Urothelium cell line (cell line): ENCODE data around the gene KIF6.

Source experiments
- DNase-seq: peaks from one replicate; pipeline ENCODE4 v3.0.0; 2011; ENCODE audit warnings: low spot score, mixed read lengths
- FAIRE-seq: peaks from 2 replicates; lab custom pipeline; 2011; peaks lifted over from hg19 to GRCh38; lab: Jason Lieb, UNC

KIF6 gene

DNA sequence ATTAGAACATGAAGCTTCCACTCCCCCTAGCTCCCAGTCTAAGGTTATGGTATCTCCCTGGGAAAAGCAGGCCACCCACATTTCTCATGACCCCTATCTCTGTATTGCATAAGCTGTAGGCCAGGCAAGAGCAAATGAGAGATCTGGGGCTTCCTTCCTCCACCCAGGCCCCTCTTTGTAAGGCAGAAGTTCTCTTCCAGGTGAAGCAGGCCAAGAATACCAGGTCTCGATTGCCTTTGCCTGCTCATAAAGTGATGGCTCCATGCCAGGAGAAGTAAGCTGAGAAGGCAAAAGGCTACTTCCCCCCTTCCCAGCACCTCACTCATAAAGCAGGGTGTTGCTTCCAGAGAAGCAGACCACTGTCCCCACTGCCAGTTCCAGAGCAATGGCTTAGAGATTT, 258.6 kb downstream of the KIF6 start:
- DNase-seq: no peak
- no peak for FAIRE-seq

GRCh38 chr6:39465539-39465938, 259.7 kb downstream of the KIF6 start:
- DNase-seq (no peak), FAIRE-seq (no peak)

GRCh38 chr6:39464067-39464466, 261.1 kb downstream of the KIF6 start:
- FAIRE-seq: no peak
- DNase-seq: no peak

GRCh38 chr6:39453956-39454524, 271.2 kb downstream of the KIF6 start:
- DNase-seq: no peak
- no peak for FAIRE-seq

- no peak for FAIRE-seq
- DNase-seq: no peak
These were observed 272.0 kb downstream of the KIF6 start for GRCh38 chr6:39453241-39453640.

DNA sequence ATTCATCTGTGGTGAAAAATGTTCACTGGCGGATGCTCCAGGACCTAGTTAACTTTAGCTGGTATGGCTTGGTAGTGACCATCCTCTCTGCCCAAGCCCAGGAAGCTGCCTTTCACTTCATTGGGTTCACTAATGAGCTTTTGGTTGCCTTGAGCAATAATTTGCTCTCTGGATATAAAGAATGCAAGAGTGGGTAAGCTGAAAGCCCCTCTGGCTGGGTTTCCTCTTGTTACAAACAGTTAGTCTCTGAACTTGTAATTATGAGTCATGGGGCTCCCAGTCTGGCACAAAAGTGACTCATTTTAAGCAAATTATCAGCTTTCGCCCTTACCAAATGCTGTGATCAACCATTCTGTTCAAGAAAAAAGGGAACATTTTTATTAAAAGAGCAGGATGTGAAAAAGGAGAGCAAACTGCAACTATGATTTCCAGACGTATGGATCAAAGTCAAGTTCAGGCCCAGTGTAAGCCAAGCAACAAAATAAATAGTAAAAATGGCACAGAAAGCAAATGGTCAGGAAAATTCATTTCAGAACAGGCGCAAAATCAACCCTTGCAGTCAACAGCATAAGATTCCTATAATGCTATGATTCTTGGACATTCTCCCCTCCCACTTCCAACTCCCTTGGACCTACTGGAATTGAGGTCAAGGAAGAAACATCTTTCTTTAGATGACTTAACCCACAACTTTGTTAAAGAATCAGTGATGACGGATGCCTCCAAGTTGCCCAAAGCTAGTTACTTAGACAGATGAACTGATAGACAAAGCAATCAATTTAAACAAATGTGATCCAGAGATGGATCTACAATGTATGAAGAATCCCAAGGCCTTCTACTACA, 272.7 kb downstream of the KIF6 start:
- DNase-seq (peak; percentile 48), FAIRE-seq (no peak)

DNA sequence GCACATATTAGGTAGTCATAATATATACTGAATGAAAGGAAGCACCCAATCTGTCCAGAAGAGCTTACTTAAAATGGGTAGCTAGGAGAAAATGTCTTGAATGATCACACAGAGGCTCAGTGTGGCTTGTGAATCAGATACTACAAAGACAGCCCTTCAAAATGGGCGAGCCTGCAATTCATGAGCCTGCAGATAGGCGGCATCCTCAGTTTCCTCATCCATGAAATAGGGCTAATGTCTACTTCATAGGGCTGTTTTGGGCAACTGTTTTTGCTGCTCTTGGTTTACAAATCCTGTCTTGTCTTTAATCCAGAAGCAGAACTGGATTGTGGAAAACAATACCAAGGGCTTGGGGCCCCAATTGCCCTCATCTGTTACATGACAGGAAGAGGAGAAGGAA, 273.4 kb downstream of the KIF6 start:
- DNase-seq: no peak
- FAIRE-seq: no peak

DNA sequence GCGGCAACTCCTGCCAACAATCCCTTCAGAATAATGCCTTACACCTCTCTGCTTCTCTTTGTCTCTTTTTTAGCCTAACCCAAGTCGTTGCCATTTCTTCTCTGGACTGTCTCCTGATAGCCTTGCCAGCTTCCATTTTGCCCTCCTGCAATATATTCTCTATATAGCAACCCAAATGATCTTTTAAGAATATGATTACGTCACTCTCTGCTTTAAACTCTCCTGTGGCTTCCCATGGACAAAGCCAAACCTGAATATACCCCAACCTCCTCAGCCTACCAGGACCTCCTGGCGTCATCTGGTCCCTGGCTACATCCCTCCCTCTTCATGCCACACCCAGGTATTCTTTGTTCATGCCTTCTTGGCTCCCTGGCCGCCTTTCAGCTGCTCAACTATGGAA, 276.2 kb downstream of the KIF6 start:
- no peak for DNase-seq
- no peak for FAIRE-seq

GRCh38 chr6:39446909-39447308, 278.3 kb downstream of the KIF6 start:
- no peak for DNase-seq
- no peak for FAIRE-seq

DNA sequence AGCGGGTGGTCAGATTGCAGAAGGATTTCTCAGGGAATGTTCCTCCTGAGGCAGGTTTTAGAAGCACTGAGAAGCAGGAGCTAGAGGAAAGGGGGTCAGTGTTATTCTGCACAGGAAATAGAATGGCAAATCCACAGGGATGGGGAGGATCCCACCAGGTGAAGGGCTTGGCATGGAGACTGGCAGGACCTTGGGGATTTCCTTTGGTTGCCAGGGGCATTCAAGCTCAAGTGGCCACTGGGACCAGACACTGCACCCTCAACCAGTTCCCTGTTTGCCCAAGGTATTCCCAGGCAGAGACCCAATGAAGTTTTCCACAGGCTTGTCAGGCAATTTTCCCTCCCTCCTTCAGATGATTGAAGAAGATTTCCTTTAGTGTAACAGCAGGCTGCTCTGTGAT, 279.5 kb downstream of the KIF6 start:
- DNase-seq (no peak), FAIRE-seq (no peak)

DNA sequence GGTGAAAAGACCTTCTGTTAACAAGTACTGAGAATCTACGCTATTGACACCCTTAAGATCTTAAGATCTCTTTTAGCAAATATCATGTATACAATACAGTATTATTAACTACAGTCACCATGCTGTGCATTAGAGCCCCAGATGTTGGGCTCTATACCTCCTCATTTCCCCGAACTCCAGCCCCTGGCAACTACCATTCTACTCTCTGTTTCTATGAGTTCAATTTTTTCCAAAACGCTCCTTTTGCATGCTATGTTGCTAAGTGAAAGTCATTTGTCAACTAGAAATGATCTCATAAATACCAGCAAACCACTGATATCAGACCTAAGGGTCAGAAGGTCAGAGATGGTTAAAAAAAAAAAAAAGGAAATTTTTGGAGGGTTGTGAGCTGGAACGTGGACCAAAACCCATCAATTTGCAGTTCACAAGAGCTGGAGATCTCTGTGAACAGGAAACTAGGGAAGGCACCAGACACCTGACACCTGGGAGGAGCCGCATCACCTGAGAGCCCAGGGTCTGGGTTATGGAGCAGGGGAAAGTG, 280.7 kb downstream of the KIF6 start:
- FAIRE-seq: no peak
- no peak for DNase-seq

GRCh38 chr6:39441986-39442385, 283.2 kb downstream of the KIF6 start:
- DNase-seq (no peak), FAIRE-seq (no peak)

DNA sequence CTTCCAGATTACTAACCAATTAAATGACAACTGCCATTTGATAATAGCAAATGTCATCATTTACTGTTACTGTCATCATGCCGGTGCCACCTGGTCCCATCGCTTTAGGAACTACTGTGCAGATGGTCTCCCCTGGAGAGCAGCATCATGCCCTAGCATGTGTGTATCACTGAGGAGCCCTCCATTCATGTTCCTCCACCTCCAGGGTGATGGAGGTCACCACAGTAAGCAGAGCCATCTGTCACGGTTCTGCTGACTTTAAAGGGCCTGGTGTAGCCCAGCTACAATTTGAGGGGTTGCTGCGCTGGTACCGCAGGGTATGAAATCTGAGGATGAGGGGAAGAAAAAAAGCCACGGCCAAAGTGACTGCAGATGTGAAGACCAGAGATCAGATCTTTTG, 283.9 kb downstream of the KIF6 start:
- FAIRE-seq (no peak), DNase-seq (no peak)

DNA sequence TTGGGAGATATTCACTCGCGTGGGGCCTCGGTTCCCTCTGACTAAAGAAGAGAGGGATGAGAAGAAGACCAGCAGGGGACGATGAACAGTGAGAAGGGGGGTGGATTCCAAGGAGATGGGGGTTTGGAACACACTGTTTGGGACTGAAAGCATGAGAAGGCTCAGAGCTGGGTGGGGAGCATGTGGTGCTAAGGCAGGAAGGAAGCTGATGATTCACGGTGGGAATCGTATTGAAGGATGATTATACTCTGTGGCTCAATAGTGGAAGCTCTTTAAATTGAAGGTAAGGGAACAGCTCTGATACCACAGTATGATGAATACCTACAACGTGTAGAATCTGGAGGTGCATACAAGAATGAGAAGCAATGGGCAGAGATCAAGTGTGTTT, 285.2 kb downstream of the KIF6 start:
- DNase-seq (no peak), FAIRE-seq (no peak)

GRCh38 chr6:39439342-39440038, 285.7 kb downstream of the KIF6 start:
- no peak for FAIRE-seq
- no peak for DNase-seq

DNA sequence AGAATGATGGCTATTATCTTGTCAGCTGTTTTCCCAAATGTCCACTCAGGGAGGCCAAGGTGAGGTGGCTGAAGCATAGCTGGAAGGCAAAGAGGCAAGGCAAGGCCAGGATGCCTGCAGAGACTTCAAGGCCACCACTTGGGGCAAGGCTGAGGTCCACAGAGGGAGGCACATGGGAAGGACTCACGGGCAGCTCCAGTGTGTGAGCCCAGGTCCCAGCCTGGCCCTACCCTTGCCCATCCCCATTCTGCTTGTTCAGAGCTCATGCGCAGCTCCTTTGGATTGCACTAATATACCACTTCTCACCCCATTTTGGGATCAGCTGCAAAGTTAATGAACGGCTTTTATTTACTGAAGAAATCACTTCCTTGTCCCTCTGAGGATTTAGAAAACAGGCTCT, 291.6 kb downstream of the KIF6 start:
- FAIRE-seq (no peak), DNase-seq (no peak)

DNA sequence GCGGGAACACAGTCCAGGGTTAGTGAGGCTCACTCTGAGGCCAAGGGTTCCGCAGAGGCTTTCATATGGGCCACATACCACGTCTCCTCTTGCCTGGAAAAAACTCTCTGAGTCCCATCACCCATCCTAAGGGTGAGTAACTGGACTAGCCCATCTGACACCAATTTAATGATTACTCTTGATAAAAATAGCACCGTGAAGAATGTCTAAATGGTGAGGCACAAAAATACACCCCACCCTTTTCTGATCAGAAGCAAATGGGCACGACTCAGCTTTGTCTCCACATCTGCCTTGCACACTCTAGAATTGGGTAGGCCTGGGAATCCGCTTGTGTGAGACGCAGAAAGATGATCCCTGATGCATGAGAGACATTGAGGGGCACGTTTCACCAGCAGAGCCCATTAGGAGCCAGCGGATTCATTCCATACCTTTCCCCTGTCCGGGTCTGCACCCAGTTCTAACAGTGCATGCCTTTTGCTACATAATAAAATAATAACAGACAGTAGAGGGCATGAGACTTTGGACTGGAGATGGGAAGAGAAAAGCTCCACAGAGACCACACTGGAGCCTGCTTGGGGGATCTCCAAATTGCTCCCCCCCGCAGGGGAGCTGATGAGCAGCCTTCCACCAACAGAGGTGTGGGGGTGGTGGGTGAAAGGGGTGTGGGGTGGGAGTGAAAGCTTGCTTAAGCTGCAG, 292.7 kb downstream of the KIF6 start:
- DNase-seq: no peak
- no peak for FAIRE-seq

DNA sequence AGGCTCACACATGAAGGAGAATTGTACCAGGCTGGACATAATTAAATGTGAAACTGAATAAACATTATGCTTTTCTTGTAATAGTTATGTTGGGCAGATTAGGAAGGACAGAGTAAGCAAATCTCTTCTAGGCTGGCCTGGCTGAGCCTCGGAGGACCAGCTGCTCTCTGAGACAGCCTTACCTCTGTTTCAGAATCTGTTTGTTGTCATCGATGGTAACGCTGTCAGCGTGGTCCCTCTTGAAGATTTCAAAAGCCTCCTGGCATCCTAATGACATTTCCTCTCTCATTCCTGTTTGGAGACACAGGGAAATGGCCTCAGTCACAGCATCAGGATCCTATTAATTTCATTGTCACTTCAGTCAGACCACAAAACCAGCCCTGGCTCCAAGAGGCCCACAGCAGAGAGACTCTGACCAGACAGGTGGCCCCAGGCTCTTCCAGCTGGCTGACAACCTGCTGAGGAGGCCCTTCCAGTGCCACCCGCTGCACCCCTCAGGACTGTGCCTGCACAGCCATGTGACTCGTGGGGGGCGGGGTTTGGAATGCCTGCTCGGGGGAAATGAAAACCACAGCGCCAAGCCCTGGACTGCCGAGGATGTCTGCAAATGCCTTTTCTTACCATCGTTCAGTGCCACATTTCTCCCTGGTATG, 294.2 kb downstream of the KIF6 start:
- DNase-seq: peak; percentile 65

DNA sequence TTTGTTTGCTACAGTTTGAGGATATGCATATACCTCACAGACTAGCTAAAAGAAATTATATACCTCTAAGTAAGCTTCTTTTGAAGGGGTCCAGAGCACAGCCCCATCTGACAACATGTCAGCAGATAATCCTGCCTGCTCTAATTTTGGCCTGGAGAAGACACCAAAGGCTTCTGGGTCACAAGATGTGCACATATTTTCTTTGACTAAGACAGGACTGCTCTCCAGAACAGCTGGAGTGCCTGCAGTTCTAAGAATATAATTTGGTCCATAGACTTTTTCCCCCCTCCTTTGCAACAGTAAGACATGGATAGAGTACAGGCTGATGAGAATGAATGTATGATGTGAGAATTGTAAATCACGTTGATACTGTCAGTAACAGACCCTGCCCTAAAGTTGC, 294.8 kb downstream of the KIF6 start:
- no peak for DNase-seq
- FAIRE-seq: no peak

More for the DNA sequence above, 294.2 kb downstream of the KIF6 start:
- no peak for FAIRE-seq

DNA sequence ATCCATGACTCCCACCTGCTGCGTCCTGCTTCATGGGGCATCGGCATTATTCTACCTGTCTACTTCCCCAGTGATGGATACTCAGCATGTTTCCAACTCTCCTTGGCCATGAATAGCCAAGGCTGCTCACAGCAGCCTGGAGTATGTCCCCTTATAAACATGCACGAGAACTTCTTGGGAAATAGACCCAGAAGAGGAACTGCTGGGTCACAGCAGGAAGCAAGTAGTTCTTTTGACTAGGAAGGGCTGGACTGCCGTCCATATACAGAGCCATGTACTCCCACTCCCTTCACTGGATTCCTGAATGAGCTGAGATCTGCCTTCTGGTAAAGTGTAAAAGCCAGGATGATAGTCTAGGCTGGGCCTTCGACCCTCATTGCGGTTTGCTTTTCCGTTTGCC, 296.4 kb downstream of the KIF6 start:
- FAIRE-seq (no peak), DNase-seq (no peak)

- no peak for DNase-seq
- FAIRE-seq: no peak
These were observed 297.1 kb downstream of the KIF6 start for GRCh38 chr6:39428152-39428551.
